Ishikawa (cell line): ENCODE results near the gene SCARF2.
A peak's percentile ranks its signal among the peaks of the same experiment; 100 is the strongest.

Source experiments
- CEBPB ChIP-seq: IDR thresholded peaks from 2 replicates; pipeline ENCODE4 v1.6.1; 2012
- CREB1 ChIP-seq: IDR thresholded peaks from 2 replicates; pipeline ENCODE4 v1.6.1; 2012; ENCODE audit warnings: low read depth
- EGR1 ChIP-seq: IDR thresholded peaks from 2 replicates; pipeline ENCODE4 v1.6.1; 2012
- EP300 ChIP-seq: IDR thresholded peaks from 2 replicates; pipeline ENCODE4 v1.6.1; 2012; ENCODE audit warnings: borderline replicate concordance
- FOXM1 ChIP-seq: IDR thresholded peaks from 2 replicates; pipeline ENCODE4 v1.6.1; 2012; ENCODE audit warnings: low read depth, borderline replicate concordance
- MAX ChIP-seq: IDR thresholded peaks from 2 replicates; pipeline ENCODE4 v1.6.1; 2012
- NFIC ChIP-seq: IDR thresholded peaks from 2 replicates; pipeline ENCODE4 v1.6.1; 2012
- RAD21 ChIP-seq: IDR thresholded peaks from 2 replicates; pipeline ENCODE4 v1.6.1; 2012; ENCODE audit warnings: low read depth
- REST ChIP-seq: IDR thresholded peaks from 2 replicates; pipeline ENCODE4 v1.6.1; 2012; ENCODE audit warnings: low read depth, mild to moderate bottlenecking
- TAF1 ChIP-seq: IDR thresholded peaks from 2 replicates; pipeline ENCODE4 v1.6.1; 2012; ENCODE audit warnings: low read depth, mild to moderate bottlenecking
- TCF12 ChIP-seq: IDR thresholded peaks from 2 replicates; pipeline ENCODE4 v1.6.1; 2012; ENCODE audit warnings: low read depth
- TEAD4 ChIP-seq: IDR thresholded peaks from 2 replicates; pipeline ENCODE4 v1.6.1; 2012
- USF1 ChIP-seq: IDR thresholded peaks from 2 replicates; pipeline ENCODE4 v1.6.1; 2012
- YY1 ChIP-seq: IDR thresholded peaks from 2 replicates; pipeline ENCODE4 v1.6.1; 2012; ENCODE audit warnings: low read depth
- ZBTB7A ChIP-seq: IDR thresholded peaks from 2 replicates; pipeline ENCODE4 v1.6.1; 2012; ENCODE audit warnings: low read depth

The SCARF2 gene

GRCh38 chr22:20434264-20434751 is 3.3 kb downstream of the SCARF2 start:
- TF ChIP-seq YY1, result no peak
- TF ChIP-seq RAD21, result no peak
- no peak for TF ChIP-seq FOXM1
- no peak for TF ChIP-seq CREB1
- no peak for TF ChIP-seq CEBPB
- no peak for TF ChIP-seq MAX
- no peak for TF ChIP-seq EP300
- no peak for TF ChIP-seq ZBTB7A
- TF ChIP-seq REST, result no peak
- TF ChIP-seq NFIC, result no peak
- TF ChIP-seq USF1, result no peak
- TF ChIP-seq TEAD4, result no peak
- TF ChIP-seq TAF1, result no peak
- no peak for TF ChIP-seq EGR1
- TF ChIP-seq TCF12, result no peak

- TF ChIP-seq USF1 (no peak), FOXM1 (no peak), CREB1 (no peak)
Measured at GRCh38 chr22:20433686-20434241, 3.9 kb downstream of the SCARF2 start.

- no peak for TF ChIP-seq REST
- TF ChIP-seq TEAD4, result no peak
- TF ChIP-seq TAF1, result no peak
- no peak for TF ChIP-seq FOXM1
- TF ChIP-seq YY1, result no peak
- TF ChIP-seq MAX, result no peak
- no peak for TF ChIP-seq EP300
- TF ChIP-seq NFIC, result no peak
- TF ChIP-seq CREB1, result no peak
- TF ChIP-seq ZBTB7A, result no peak
- TF ChIP-seq EGR1, result no peak
- no peak for TF ChIP-seq USF1
- TF ChIP-seq RAD21, result no peak
- TF ChIP-seq TCF12, result no peak
Measured at GRCh38 chr22:20433191-20433590, 4.4 kb downstream of the SCARF2 start.

- TF ChIP-seq EGR1 (no peak), TCF12 (no peak)
Measured at GRCh38 chr22:20432244-20432686, 5.4 kb downstream of the SCARF2 start.

- no peak for TF ChIP-seq TCF12
- TF ChIP-seq YY1, result no peak
- TF ChIP-seq CREB1, result no peak
- peak; percentile 10 for TF ChIP-seq MAX
Measured at GRCh38 chr22:20431511-20432192, 6.0 kb downstream of the SCARF2 start.
